GM19372 (cell line): ENCODE data around the gene ZMIZ1.

Experiments
- ATAC-seq: cut with Tn5 transposase; IDR thresholded peaks from one replicate; pipeline ENCODE4 v1.9.1; 2021; ENCODE audit warnings: mild to moderate bottlenecking, low read depth, moderate library complexity; ENCODE audit not compliant: unreplicated experiment

The ZMIZ1 gene, protein sequence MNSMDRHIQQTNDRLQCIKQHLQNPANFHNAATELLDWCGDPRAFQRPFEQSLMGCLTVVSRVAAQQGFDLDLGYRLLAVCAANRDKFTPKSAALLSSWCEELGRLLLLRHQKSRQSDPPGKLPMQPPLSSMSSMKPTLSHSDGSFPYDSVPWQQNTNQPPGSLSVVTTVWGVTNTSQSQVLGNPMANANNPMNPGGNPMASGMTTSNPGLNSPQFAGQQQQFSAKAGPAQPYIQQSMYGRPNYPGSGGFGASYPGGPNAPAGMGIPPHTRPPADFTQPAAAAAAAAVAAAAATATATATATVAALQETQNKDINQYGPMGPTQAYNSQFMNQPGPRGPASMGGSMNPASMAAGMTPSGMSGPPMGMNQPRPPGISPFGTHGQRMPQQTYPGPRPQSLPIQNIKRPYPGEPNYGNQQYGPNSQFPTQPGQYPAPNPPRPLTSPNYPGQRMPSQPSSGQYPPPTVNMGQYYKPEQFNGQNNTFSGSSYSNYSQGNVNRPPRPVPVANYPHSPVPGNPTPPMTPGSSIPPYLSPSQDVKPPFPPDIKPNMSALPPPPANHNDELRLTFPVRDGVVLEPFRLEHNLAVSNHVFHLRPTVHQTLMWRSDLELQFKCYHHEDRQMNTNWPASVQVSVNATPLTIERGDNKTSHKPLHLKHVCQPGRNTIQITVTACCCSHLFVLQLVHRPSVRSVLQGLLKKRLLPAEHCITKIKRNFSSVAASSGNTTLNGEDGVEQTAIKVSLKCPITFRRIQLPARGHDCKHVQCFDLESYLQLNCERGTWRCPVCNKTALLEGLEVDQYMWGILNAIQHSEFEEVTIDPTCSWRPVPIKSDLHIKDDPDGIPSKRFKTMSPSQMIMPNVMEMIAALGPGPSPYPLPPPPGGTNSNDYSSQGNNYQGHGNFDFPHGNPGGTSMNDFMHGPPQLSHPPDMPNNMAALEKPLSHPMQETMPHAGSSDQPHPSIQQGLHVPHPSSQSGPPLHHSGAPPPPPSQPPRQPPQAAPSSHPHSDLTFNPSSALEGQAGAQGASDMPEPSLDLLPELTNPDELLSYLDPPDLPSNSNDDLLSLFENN

DNA sequence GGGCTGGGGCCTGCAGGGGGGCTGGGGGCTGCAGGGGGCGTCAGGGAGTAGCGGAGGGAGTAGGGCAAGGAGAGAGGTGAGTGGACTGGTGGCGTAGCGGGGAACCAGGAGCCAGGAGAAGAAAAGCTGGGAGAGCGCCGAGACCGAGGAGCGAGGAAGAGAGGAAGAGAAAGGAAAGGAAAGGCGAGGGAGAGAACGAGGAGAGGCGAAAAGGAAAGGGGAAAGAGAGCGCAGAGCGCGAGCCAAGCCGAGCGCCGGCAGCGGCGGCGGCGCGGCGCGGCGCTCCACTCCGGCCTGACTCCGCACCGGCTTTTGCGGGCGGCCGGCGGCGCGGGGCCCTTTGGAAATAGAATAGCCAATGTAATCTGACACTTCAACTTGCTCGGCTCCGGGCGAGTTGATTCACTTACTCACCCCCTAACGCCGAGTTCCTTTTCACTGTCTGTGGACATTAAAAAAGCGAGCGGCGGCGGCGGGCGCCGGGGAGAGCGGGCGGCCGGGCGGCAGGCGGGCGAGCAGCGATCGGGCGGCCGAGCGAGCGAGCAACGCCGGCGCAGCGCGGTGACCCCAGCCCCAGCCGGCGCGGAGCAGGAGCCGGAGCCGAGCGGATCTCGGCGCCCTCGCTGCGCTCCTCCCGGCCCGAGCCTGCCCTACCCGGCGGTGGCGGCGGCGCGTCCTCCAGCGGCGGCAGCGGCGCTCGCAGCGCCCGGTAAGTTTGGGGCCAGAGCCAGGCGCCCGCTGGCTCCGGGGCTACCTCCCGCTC is at the start of gene ZMIZ1:
TSS of gene ZMIZ1 (plus strand) at position 405 of the 763 bp plus-strand sequence. CDS start 132,667 bp downstream, outside the sequence.
- peak; percentile 56 for ATAC-seq

DNA sequence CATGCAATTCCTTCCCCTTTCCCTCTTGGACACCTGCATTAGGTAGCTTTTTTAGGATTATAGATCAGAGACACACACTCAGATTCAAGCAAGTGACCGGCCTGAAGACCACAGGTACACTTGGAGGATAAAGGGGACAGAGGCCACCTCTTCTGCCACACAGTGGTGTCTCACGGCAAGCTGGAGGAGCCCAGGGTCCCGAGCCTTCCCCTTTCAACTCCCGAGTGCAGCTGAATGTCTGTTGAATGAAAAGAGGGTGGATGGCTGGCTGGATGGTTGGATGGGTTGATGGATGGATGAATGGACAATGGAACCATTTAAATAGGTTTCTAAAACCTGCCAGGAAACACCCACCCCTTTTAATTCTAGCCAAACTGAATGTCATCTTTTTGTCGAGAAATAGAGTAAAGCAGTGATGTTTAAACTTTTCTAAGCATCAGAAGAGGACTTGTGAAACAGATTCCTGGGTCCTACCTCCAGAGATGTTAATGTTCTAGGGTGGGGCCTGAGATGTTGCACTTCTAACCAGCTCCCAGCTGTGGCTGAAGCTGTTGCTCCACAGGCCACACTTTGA is 49.2 kb upstream of the ZMIZ1 start:
- ATAC-seq, result no peak

DNA sequence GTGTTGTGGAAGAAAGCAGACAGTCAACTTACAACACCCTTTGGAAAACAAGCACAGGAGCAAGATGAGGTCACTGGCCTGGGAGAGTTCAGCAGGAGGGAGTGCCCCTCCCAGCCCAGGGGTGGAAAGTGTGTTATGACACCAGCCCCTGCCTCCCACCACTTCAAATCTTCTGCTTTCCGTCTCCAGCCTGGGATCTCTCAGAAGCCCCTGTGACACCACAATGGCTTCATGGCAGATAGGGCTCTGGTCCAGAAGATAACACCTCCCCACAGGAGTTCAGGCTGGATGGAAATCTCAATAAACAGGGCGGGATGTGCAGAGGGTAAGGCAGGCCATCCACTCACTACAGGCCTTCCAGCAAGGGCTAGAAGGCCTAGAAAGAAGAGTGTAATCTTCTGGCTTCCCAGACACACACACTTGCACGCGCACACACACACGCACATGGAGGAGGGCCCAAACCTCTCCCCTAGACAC is 48.7 kb upstream of the ZMIZ1 start:
- ATAC-seq, result no peak

DNA sequence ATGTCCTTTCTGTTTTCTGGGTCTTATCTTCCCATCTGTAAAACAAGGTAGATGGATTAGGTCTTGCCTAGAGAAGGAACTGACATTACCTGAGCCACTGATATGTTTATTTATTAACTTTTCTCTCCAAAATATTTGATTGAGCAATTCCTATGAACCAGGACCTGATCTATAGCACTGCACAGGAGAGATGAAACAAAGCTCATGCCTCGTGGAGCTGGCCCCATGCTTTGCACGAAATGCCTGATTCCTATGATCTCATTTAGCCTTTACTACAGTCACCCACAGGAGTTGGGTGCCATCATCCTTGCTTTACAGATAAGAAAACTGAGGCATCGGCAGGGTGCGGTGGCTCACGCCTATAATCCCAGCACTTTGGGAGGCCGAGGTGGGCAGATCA is 48.2 kb upstream of the ZMIZ1 start:
- no peak for ATAC-seq

DNA sequence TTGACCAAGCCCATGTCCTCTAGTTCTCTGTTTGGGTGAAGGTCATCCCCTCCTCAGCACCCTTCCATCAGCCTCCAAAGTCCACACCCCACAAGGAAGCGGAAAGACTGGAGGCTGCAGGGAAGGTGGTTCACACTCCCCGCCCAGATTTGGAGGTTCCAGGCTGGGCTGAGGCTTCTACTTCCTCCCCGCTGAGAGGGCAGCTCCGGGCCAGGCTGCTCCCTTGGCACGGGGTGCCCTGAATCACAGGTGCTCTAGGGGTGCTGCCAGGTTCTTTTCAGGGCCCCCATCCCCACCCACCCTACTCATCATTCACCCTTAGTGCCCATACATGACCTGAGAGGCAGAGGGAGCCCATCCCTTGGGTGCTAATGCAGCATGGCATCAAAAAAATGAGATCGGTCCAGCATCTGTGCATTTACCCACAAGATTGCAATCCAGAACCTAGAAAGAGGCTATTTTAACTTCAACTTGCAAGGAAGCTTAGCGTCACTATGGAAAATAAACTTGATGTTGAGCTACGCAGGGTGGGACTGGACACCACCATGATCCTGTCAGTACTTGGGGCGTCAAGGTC is 47.3 kb upstream of the ZMIZ1 start:
- ATAC-seq, result no peak

DNA sequence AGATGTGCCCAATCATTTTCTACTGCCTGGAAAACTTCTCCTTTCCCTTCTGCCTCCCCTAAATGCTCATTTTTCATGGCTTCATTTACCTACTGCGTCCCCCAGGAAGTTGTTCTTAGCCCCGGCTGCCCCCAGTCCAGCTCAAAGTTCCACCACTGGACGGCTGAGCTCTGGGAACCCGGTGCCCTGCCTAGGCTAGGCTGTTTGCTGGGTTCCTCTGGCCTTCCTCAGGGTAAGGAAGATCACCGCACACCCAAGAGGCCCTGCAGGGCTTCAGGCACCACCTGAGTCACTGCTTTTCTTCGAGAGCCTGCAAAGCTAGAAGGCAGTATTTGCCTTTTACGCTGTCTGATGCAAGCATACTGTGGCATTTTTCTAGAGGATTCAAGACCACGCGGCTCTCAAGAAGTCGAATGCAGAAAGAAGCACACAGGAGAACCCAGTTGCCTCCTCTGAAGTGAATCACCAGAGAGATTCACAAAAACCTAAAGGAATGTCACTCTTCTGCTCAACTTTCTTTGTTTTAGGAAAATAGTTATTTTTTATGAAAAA is 46.7 kb upstream of the ZMIZ1 start:
- ATAC-seq, result no peak

DNA sequence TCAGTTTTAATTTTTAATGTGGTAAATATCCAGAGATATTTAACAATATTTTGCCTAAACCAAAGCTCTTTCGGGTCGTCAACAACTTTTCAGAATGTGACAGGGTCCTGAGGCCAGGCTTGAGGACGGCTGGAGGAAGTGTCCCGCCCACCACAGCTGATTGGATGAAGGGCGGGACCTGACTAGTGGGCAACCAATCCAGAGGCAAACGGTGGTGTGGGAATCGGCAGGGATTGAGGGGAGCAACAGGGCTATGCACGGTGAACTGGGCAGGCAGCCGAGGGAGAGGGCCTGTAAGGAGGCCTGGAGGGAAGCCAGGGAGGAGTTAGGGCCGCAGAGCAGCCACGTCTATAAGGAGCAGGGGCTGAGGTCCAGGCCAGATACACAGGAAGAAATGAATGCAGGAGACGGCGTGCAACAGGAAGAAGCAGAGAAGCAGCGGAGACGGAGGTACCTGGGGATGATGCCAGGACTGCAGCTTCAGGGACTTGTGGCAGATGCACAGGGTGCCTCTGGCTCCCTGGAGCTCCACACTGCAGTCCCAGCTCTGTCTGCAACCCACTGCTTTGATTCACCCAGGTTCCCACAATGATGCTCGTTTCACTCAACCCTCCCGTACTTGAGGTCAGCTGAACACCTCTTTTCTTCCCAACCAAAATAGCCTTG is 46.1 kb upstream of the ZMIZ1 start:
- no peak for ATAC-seq

DNA sequence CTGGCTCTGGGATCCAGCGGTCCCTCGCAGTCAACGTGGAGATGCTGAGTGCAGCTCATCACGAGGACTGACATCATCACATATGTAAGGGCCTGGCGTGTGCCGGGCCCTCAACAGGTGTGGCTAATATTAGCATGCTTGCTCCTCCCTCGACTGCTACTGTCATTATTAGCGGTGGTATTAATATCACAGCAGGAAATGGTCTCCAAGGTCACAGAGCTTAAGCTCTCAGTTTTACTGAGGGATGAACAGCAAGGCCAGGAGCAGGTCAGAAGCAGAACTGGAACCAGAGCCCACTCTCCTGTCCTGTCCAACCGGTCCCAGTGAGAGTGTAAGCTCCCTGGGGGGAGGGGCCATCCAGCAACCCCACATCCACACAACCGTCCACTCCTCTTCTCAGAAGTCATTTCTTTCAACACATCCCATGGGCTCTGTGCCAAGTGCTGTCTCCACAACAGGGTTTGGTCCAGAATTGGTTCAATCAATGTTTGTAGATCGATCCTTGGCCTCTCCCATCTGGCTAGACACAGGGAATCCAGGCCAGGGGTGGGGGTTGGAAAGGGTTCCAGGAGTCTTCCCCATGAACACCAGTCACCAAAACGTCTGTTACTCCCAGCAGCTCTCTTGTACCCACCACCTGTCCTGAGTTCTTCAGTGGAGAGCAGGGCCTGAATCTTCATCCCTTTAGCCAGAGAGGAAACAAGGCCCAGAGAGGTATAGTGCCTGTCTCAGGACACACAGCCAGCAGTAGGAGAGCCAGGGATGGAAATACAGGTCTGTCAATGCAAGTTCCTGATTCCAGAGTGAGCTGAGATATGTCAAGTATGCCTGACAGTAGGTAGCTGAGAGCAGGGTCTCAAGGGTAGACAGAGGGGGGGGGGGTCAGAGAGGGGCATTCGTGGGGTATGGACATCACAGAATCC is 45.3 kb upstream of the ZMIZ1 start:
- peak; percentile 69 for ATAC-seq

DNA sequence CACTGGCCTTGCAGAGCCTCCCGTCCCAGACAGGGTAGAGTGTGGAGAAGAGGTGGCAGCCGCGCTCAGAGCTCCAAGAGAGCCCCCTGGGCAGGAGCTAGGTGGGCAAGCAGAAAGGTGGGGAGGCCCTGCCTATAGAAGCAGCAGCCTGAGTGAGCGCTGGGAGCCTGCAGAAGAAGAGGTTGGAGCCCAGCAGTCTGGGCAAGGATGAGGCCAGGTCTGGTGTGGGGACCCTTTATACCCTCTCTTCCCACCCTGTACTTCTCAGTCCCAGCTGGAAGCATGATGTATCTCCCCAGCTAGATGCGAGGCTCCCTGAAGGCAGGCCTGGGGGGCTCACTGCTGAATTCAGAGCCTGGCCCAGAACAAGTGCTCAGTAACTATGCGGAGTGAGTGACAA is 44.5 kb upstream of the ZMIZ1 start:
- no peak for ATAC-seq

DNA sequence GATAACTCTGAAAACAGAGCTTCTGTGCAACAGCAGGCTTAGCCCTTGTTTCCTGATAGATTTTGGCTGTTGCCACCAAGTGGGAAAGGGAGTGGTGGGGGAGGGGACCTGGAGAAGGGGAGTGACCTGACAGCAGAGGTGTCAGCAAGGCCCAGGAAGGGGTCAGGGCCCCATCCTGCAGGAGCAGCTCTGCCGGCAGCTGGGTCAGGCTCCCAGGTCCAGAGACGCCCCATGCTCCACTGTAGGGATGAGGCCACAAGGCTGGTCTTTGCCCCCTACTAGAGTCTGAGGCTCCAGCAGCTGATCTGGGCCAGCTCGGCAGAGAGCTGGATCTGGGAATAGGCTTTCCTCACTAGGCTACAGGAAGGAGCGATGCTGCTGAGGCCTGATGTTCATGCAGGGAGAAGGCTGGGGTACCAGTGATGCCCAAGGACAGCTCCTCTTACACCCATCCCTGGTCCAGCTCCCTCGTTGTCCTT is 44.0 kb upstream of the ZMIZ1 start:
- ATAC-seq, result no peak

DNA sequence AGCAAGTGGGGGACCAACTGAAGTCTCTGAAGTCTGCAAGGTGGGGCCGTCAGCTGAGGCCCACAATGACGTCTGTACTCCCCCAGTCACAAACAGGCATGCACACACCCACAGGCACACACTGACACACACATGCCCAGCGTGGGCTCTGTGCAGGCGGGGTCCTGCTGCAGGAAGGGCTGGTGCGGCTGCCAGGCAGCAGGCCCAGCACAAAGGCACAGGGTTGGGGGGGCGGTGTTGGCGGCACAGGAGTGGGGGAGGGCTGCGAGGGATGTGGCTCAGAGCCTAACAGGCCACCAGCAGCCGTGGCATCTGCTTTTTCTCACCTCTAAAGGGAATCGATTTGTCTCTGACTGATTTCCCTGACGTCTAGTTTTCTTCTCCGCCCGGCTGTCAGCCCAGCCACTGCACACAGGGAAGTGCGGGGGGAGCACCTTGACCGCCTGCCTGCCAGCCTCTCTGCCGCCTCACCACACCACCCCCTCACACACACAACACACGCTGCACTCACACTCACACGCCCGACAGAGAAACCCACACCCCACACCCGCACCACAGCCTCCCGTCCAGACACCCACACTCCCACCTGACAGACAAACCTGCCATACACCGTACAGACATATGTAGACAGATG is 43.5 kb upstream of the ZMIZ1 start:
- ATAC-seq, result no peak

DNA sequence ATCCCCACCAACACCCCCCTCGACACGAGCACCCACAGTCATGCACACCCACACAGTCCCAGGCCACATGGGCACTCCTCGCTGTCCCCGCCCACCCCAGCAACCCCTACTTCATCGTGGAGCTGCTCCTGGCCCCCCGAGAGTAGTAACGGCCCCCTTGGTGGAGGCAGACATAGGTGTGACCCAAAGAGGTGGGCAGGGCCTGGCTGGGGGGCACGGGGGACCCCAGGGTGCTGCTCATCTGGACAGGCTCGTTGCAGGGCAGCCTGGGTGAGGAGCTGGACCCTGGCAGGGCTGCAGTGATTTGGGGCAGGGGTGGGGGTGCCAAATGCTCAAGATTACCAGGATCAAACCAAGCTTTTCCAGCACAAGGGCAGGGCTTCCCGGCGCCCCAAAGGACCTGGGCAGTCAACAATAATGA is 42.4 kb upstream of the ZMIZ1 start:
- no peak for ATAC-seq

DNA sequence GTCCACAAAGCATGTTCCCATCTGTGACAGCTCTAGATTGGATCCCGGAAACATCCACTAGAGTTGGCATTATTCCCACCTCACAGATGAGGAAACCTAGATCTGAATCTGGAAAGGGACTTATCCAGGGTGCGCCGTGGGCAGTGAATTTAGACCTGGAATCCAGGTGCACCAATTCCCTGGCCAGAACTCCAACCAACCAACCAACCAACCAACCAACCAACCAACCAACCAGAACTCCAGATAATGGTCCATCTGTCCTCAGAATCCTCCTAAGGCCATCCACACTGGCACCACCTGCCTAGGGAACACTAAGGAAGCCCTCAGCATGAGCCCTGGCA is 42.0 kb upstream of the ZMIZ1 start:
- ATAC-seq, result no peak

DNA sequence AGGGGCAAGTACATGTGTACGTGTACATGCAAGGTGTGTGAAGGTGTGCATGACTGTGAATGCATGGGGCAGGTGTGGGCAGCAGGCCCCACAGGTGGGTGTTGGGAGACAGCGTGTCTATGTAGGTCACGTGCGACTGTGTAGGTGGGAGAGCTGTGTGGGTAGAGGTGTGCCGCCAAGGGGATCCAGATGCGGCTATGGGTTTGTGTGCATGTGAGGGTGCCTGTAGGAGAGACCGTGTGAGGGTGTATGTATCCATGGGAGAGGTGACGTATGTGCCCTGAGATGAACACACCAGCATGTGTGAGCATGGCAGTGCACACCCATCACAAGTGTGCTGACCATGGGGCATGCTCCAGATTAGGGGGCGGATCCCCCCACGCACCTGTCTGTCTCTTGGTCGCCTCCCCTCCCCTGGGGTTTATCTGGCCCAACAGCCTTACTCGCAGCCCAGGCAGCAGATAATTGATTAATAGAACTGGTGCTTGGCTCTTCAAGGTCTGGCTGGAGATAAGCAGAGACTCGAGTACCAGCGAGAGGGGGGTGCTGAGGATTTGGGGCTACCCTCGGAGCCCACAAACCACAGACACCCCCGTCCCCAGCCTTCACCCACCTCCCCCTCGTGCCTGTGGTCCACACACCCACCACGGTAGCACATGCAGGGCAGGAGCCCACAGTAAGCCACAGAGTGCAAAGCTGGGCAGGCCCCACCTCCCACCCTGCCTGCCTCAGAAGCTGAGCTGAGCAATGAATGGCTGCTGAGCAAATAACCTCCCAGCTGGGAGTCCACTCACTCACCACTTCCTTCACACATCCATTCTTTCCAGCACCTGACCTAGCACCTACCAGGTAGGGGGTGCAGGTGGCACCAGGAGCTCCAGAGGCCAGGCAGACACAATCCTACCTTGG is 41.4 kb upstream of the ZMIZ1 start:
- ATAC-seq, result no peak

DNA sequence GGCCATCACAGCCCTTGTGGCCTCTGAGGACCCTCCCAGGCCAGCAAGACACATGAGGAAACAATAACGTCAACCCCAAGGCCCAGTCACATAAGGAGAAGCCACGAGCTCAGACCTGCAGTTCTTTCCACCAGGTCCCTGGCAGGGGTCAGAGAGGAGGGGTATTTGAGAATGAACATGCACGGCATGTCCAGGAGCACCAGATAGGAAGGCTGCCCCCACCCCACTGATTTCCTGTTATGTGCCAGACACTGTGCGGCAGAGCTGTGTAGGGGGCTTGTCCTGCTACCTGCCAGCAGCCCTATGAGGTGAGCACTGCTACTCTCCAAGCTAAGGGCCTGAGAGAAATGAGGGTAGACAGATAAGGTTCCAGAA is 40.7 kb upstream of the ZMIZ1 start:
- ATAC-seq, result no peak

DNA sequence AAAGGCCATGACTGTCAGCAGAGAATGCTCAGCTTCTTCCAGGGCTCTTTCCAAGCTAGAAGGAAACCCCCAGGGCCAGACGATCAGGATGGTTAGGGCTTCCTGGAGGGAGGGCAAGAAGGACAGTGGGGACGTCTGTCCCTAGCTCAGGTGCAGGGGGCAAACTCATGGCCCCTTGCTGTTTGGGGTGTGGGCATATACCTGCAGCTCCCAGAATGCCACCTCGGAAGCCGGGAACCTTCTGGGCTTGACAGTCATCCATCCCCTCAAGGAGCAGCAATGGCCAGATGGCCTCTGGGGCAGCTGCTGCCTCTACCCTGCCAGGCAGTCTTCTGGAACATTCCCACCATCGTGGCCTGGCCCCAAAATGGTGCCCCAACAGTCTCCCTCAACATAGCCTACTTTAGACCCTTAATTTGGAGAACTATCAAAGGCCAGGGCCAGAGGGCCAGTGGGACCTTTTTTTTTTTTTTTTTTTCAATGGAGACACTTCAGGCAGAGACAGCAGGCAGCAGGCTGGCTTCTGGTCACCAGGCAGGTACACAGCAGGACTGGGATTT is 40.2 kb upstream of the ZMIZ1 start:
- no peak for ATAC-seq
